ENCODE measurements around the gene HSD17B12. TPM values are rescaled to one million over a fixed set of nuclear protein-coding genes. Genes with fewer than 3 reads are reported as not detected.

The HSD17B12 gene
- total and polyA plus RNA-seq, 11 donors: 40.5 to 114 (median 70.0) TPM

DNA sequence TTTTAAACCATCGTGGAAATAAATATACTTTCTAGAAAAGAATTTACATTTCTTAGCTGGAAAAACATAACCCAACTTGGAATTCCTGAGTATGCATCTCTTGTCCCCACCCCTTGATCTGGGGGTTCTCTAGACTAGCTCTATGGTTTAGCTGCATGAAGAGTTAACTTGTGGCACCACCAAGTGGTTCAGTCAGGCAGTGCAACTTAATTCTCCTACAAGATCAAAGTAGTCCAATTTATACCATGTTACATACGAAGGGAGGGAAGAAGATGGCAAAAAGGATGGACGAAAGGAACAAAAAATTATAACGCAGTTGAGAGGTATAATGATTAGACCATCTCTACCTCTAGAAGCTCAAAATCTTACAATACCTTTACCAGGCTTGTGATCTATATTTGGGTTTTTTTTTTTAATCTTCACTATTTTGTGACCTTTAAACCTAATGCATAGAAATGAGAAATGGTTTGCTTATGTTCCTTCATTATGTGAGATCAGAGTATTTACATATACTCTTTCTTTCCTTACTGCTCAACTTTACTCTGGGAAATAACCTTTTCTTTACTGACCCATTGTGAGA is 171.6 kb downstream of the HSD17B12 start:
- DNase-seq: peak in 4 of 5 donors; percentile 21 to 34 (median 32)
- WGBS, 4 donors: 21 to 29% (median 22%) methylated on average over 4 of the region's 4 CpGs
- Histone ChIP-seq H3K27me3 (no peaks in the 10 kb centered on the region), H3K4me1 (no peaks in the 10 kb centered on the region), H3K9me3 (no peaks in the 10 kb centered on the region), H3K36me3 (peaks cover 0 to 32% (median 16%) of the 10 kb centered on the region in 9 donors), H3K27ac (no peak overlapping the region), H3K4me3 (no peak overlapping the region)
- peak; percentile 51 to 72 (median 66) for ATAC-seq
- intact Hi-C loops (cut with DNase I): loop anchor here in 2 of 10 donors (5.0 to 10.0 kb wide), 3 partner anchors 207 to 350 kb away; no protein-coding TSS in a partner anchor
- TF ChIP-seq, protein P1, sequence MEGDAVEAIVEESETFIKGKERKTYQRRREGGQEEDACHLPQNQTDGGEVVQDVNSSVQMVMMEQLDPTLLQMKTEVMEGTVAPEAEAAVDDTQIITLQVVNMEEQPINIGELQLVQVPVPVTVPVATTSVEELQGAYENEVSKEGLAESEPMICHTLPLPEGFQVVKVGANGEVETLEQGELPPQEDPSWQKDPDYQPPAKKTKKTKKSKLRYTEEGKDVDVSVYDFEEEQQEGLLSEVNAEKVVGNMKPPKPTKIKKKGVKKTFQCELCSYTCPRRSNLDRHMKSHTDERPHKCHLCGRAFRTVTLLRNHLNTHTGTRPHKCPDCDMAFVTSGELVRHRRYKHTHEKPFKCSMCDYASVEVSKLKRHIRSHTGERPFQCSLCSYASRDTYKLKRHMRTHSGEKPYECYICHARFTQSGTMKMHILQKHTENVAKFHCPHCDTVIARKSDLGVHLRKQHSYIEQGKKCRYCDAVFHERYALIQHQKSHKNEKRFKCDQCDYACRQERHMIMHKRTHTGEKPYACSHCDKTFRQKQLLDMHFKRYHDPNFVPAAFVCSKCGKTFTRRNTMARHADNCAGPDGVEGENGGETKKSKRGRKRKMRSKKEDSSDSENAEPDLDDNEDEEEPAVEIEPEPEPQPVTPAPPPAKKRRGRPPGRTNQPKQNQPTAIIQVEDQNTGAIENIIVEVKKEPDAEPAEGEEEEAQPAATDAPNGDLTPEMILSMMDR (IDR thresholded peaks at IDR 0.05): peak; percentile 67 to 83 (median 72)
- TF ChIP-seq POLR2A (IDR thresholded peaks at IDR 0.05): no peak

DNA sequence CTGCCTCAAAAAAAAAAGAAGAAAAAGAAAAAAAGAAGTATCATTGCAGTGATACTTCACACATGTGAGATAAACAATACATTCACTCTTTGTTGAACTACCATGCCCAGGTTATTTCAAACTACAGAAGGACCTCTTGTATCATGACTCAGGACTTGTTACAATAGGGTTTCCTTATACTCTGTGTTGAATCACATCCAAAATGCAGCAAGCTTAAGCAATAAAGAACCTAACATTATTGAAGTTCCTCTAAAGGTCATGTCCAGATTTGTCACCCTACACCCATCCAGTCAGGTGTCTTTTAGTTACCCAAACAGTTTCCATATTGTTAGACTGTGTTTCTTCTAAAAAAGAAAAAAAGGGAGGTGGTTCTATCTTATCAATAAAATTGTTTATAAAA is 173.2 kb downstream of the HSD17B12 start:
- Histone ChIP-seq H3K9me3 (no peaks in the 10 kb centered on the region), H3K27ac (no peak overlapping the region), H3K27me3 (no peaks in the 10 kb centered on the region), H3K4me1 (no peaks in the 10 kb centered on the region), H3K36me3 (peaks cover 0 to 36% (median 16%) of the 10 kb centered on the region in 9 donors), H3K4me3 (no peak overlapping the region)
- no peak for TF ChIP-seq POLR2A (IDR thresholded peaks at IDR 0.05)
- TF ChIP-seq, protein P1 (IDR thresholded peaks at IDR 0.05): no peak
- no peak for ATAC-seq
- no peak for DNase-seq
- intact Hi-C loops (cut with DNase I): loop anchor here in 2 of 10 donors (5.0 to 10.0 kb wide), 3 partner anchors 209 to 351 kb away; no protein-coding TSS in a partner anchor

DNA sequence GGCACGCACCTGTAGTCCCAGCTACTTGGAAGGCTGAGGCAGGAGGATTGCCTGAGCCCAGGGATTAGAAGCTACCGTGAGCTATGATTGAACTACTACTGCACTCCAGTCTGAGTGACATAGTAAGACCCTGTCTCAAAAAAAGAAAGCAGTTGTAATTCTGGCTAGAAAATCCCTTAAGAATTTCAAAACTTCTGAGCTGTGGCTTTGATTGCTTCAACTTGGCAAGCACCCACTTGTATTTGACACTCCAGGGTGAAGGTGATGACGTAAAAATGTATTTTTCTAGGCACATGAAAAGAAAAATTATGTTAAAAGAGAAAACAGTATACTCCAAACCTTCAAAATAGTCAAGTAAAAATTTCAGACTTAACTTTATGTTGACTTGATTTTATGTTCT is 176.5 kb downstream of the HSD17B12 start:
- Histone ChIP-seq H3K36me3 (peaks cover 0 to 36% (median 16%) of the 10 kb centered on the region in 9 donors), H3K27me3 (no peaks in the 10 kb centered on the region), H3K27ac (no peak overlapping the region), H3K4me1 (no peaks in the 10 kb centered on the region), H3K4me3 (no peak overlapping the region), H3K9me3 (peaks cover 0 to 17% (median 2%) of the 10 kb centered on the region in 12 donors)
- intact Hi-C loops (cut with DNase I): loop anchor here in 1 of 10 donors (10.0 kb wide), 1 partner anchor 212 kb away; no protein-coding TSS in a partner anchor
- 94 to 97% (median 95%) methylated on average over 3 of the region's 3 CpGs for WGBS, 4 donors
- ATAC-seq (no peak), DNase-seq (no peak)
- TF ChIP-seq, protein P1 (IDR thresholded peaks at IDR 0.05): no peak
- TF ChIP-seq POLR2A (IDR thresholded peaks at IDR 0.05): no peak

DNA sequence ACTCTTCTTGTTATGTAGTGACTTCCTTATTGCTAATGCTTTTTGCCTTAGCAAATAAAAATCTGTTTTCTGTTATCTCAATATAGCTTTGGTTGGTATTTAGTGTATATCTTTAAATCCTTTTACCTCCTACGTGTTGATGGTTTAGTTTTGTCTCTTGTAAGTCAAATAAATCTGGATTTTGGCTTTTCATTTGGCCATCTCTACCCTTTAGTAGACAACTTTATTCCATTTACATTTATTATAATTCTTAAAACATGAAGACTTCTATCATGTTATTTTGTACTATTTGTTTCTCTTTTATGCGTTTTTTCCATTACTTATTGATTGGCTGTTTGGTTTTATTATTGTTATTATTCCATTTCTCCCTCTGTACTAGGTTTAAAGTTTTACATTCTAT is 180.6 kb downstream of the HSD17B12 start:
- intact Hi-C loops (cut with DNase I): no loop called here
- Histone ChIP-seq H3K27me3 (no peaks in the 10 kb centered on the region), H3K27ac (no peak overlapping the region), H3K4me1 (no peaks in the 10 kb centered on the region), H3K36me3 (peaks cover 0 to 13% (median 4%) of the 10 kb centered on the region in 9 donors), H3K4me3 (no peak overlapping the region), H3K9me3 (peaks cover 0 to 19% (median 2%) of the 10 kb centered on the region in 12 donors)
- TF ChIP-seq, protein P1 (IDR thresholded peaks at IDR 0.05): no peak
- no peak for TF ChIP-seq POLR2A (IDR thresholded peaks at IDR 0.05)
- ATAC-seq (no peak), DNase-seq (no peak)
- WGBS, 4 donors: 75 to 92% (median 84%) methylated on average over 2 of the region's 2 CpGs
